GM13977 (cell line): ENCODE measurements around the gene ZNF280D.

Experiments
- DNase-seq: peaks from one replicate; pipeline ENCODE4 v3.0.0; 2012; ENCODE audit warnings: low spot score
- in situ Hi-C: fragments of 300-500 bp; cut with MboI; formaldehyde crosslinking; loops from one replicate; pipeline ENCODE4 v1.12.0; 2022; ENCODE audit warnings: low sequenced_read_pairs, low pct_unique_long_range_greater_than_20kb, mixed read lengths, inconsistent platforms; ENCODE audit not compliant: unreplicated experiment
- TF ChIP-seq, protein P1 (sequence below): IDR thresholded peaks from 2 replicates; pipeline ENCODE4 v1.5.1; 2012; ENCODE audit warnings: mild to moderate bottlenecking, control low read depth; ENCODE audit not compliant: insufficient read depth; ENCODE audit errors: extremely low read depth, missing control alignments

Gene ZNF280D

DNA sequence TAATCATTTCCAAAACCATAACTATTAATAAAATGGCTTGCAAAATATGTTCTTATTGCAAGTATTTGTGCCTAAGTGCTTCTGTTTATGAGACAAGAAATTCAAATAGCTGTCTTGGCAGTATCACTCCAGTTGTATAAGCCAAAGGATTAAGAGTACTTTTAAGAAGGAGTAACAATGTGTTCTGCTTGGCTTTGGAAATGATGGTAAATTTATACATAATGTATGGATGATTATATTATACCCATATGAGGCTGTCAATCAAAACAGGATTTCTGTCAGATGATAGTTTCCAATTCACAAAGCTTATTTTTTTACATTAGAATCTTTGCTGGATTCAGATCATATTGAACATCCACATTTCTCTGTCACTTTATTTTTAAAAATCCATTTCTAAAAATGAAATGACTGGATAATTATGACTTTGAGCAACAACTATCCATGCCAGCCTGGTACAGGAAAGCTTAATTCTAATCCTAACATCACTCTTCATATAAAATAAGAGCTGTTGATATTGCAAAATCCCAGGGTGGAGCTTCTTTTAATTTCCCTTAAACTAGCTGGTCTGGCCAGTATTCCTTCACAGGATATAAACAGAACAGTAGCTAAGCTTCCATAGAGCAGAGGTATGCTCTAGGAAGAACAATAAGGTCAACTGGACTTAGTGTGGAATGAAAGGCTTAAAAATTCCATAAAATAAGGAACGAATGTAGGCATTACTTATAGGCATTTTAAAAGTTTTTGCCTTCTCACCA lies 30.0 kb upstream of the ZNF280D start:
- TF ChIP-seq, protein P1, sequence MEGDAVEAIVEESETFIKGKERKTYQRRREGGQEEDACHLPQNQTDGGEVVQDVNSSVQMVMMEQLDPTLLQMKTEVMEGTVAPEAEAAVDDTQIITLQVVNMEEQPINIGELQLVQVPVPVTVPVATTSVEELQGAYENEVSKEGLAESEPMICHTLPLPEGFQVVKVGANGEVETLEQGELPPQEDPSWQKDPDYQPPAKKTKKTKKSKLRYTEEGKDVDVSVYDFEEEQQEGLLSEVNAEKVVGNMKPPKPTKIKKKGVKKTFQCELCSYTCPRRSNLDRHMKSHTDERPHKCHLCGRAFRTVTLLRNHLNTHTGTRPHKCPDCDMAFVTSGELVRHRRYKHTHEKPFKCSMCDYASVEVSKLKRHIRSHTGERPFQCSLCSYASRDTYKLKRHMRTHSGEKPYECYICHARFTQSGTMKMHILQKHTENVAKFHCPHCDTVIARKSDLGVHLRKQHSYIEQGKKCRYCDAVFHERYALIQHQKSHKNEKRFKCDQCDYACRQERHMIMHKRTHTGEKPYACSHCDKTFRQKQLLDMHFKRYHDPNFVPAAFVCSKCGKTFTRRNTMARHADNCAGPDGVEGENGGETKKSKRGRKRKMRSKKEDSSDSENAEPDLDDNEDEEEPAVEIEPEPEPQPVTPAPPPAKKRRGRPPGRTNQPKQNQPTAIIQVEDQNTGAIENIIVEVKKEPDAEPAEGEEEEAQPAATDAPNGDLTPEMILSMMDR, result no peak
- in situ Hi-C loops, result no loop called here
- no peak for DNase-seq

DNA sequence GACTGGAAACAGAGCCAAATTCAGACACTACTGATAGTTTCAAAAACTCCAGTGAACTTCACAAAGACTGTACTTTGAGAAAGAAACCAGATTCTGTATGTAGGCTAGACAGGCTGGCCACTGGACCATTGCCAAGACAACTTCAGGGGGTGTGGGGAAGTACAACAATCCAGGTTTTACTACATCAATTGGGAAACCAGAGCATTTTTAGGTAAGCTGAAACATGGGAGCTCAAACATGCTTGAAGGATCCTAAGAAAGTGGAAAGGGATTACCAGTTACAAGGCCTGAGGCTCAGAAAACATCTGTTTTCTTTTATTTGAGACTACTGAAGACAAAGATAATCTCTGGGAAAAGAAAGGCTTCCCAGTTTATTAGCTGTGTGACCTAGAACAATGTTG lies 26.9 kb upstream of the ZNF280D start:
- no peak for DNase-seq
- in situ Hi-C loops, result no loop called here
- TF ChIP-seq, protein P1, result no peak

- in situ Hi-C loops, result no loop called here
- TF ChIP-seq, protein P1, result no peak
- DNase-seq, result no peak
These were observed 26.1 kb upstream of the ZNF280D start for GRCh38 chr15:56759450-56759845.

DNA sequence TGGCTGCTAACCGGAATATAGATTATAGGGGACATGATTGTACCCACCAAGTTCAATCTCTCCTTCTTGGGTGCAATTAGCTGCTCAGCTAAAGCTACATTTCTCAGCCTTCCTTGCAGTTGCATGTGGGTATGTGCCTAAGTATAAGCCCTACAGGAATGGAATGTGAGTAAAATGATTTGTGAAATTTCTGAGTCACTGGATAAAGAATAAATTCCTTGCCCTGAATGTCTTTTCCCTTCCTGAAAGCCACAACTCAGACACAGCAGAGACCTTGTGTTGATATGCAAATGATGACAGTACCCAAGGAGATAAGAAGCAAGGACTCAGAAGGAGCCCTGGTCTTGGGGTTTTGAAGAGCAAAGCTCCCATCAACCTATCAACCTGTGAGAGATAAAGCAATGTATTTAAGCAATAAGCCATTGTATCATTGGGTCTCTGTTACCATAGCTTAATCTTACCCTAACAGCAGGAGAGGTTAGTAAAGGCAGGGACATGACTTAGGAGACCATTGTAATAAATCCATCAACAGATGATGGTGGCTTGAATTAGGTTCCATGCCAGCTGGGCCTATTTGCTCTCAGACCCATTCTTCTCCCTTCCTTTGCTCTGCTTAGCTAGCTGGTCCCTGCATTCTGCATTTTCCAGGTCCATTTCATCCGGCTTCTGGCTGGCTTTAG lies 25.6 kb upstream of the ZNF280D start:
- DNase-seq, result no peak
- in situ Hi-C loops, result no loop called here
- TF ChIP-seq, protein P1, result no peak

DNA sequence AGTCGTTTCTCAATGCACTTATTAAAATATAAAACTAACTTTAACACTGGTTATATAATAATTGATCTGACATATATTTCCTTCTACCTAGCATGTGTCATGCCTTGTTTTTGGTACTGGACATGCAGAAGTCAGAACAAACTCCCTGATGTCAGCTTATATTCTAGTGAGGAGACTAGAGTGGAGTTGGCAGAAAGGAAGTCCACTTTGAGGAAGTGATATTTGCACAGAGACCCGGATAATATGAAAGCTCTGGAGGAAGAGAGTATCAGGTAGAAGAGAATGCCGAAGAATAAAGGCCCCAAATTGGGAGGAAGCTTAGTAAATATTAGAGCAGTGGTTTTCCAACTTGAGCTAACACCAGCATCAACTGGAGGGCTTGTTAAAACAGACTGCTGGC lies 24.6 kb upstream of the ZNF280D start:
- in situ Hi-C loops, result no loop called here
- no peak for DNase-seq
- TF ChIP-seq, protein P1, result no peak

- TF ChIP-seq, protein P1, result no peak
- in situ Hi-C loops, result no loop called here
- no peak for DNase-seq
These were observed 21.6 kb upstream of the ZNF280D start for GRCh38 chr15:56754772-56755370.
